ENCODE results near the gene S100P. TPM values are rescaled to one million over a fixed set of nuclear protein-coding genes. Genes with fewer than 3 reads are reported as not detected.
A peak's percentile ranks its signal among the peaks of the same experiment; 100 is the strongest.

The S100P gene
- total RNA-seq, 3 donors from 2014 or later (not counting 1 experiment from before 2014, with no cell fraction given): 2.4 to 4.3 (median 2.7) TPM

GRCh38 chr4:6696611-6697010, 2.9 kb downstream of the S100P start:
- ATAC-seq (peak; percentile 35 to 38 (median 38)), DNase-seq (no peak)
- intact Hi-C loops (cut with micrococcal nuclease): loop anchor here (1.0 kb wide), 1 partner anchor 22 kb away; a partner anchor contains a TSS
- no peaks in the 10 kb centered on the region for H3K36me3 ChIP-seq (ENCODE audit: control insufficient read depth, insufficient read depth, low read length)
- H3K4me3 ChIP-seq (ENCODE audit: low read length): no peak overlapping the region
- Mint-ChIP-seq H3K4me3 (peak overlapping the region; percentile 79), H3K9me3 (no peaks in the 10 kb centered on the region), H3K4me1 (peaks cover 56 to 66% of the 10 kb centered on the region in 2 donors), H3K27me3 (ENCODE audit: low read depth in 2 of 2) (no peaks in the 10 kb centered on the region), H3K36me3 (no peaks in the 10 kb centered on the region), H3K27ac (peak overlapping the region; percentile 97 to 98)
- no peak for TF ChIP-seq CTCF (IDR thresholded peaks at IDR 0.05)
- no peaks in the 10 kb centered on the region for H3K9me3 ChIP-seq (ENCODE audit: control insufficient read depth, insufficient read depth, low read length)
- H3K4me1 ChIP-seq (ENCODE audit: control insufficient read depth, insufficient read depth, low read length): peaks cover 61% of the 10 kb centered on the region
- WGBS (ENCODE audit: insufficient coverage): 57% methylated on average over 8 of the region's 8 CpGs
- H3K27me3 ChIP-seq (ENCODE audit: control insufficient read depth, insufficient read depth, low read length): no peaks in the 10 kb centered on the region
- H3K27ac ChIP-seq (ENCODE audit: low read length): peak overlapping the region; percentile 81

- Histone ChIP-seq H3K4me1 (ENCODE audit: control insufficient read depth, insufficient read depth, low read length) (peaks cover 55% of the 10 kb centered on the region), H3K4me3 (ENCODE audit: low read length) (no peak overlapping the region), H3K27me3 (ENCODE audit: control insufficient read depth, insufficient read depth, low read length) (no peaks in the 10 kb centered on the region), H3K27ac (ENCODE audit: low read length) (peak overlapping the region; percentile 81), H3K9me3 (ENCODE audit: control insufficient read depth, insufficient read depth, low read length) (no peaks in the 10 kb centered on the region), H3K36me3 (ENCODE audit: control insufficient read depth, insufficient read depth, low read length) (no peaks in the 10 kb centered on the region)
- no peak for TF ChIP-seq CTCF (IDR thresholded peaks at IDR 0.05)
- Mint-ChIP-seq H3K36me3 (no peaks in the 10 kb centered on the region), H3K27me3 (ENCODE audit: low read depth in 2 of 2) (no peaks in the 10 kb centered on the region), H3K27ac (peak overlapping the region; percentile 97 to 98), H3K4me1 (peaks cover 56 to 65% of the 10 kb centered on the region in 2 donors), H3K4me3 (peak overlapping the region; percentile 21), H3K9me3 (no peaks in the 10 kb centered on the region)
- WGBS (ENCODE audit: insufficient coverage): 95% methylated on average over 5 of the region's 6 CpGs
- ATAC-seq (no peak), DNase-seq (no peak)
- intact Hi-C loops (cut with micrococcal nuclease): no loop called here
These were observed 3.5 kb downstream of the S100P start for GRCh38 chr4:6697131-6697530.

GRCh38 chr4:6699388-6699787, 5.7 kb downstream of the S100P start:
- no peak overlapping the region for H3K4me3 Mint-ChIP-seq
- DNase-seq (peak in 1 of 2 donors; percentile 30), ATAC-seq (no peak)
- H3K4me1 Mint-ChIP-seq: peaks cover 47 to 52% of the 10 kb centered on the region in 2 donors
- Histone ChIP-seq H3K36me3 (ENCODE audit: control insufficient read depth, insufficient read depth, low read length) (peaks cover 4% of the 10 kb centered on the region), H3K27me3 (ENCODE audit: control insufficient read depth, insufficient read depth, low read length) (no peaks in the 10 kb centered on the region), H3K27ac (ENCODE audit: low read length) (no peak overlapping the region), H3K4me3 (ENCODE audit: low read length) (no peak overlapping the region), H3K9me3 (ENCODE audit: control insufficient read depth, insufficient read depth, low read length) (no peaks in the 10 kb centered on the region), H3K4me1 (ENCODE audit: control insufficient read depth, insufficient read depth, low read length) (peaks cover 33% of the 10 kb centered on the region)
- no peak for TF ChIP-seq CTCF (IDR thresholded peaks at IDR 0.05)
- no peaks in the 10 kb centered on the region for H3K36me3 Mint-ChIP-seq
- intact Hi-C loops (cut with micrococcal nuclease): no loop called here
- 87% methylated on average over 5 of the region's 5 CpGs for WGBS (ENCODE audit: insufficient coverage)
- no peaks in the 10 kb centered on the region for H3K9me3 Mint-ChIP-seq
- peak overlapping the region; percentile 43 to 54 for H3K27ac Mint-ChIP-seq
- no peaks in the 10 kb centered on the region for H3K27me3 Mint-ChIP-seq (ENCODE audit: low read depth in 2 of 2)

GRCh38 chr4:6699903-6700302, 6.2 kb downstream of the S100P start:
- intact Hi-C loops (cut with micrococcal nuclease): no loop called here
- peaks cover 3% of the 10 kb centered on the region for H3K36me3 Mint-ChIP-seq
- H3K4me1 ChIP-seq (ENCODE audit: control insufficient read depth, insufficient read depth, low read length): peaks cover 28% of the 10 kb centered on the region
- TF ChIP-seq CTCF (IDR thresholded peaks at IDR 0.05): no peak
- H3K9me3 ChIP-seq (ENCODE audit: control insufficient read depth, insufficient read depth, low read length): no peaks in the 10 kb centered on the region
- peaks cover 47 to 52% of the 10 kb centered on the region in 2 donors for H3K4me1 Mint-ChIP-seq
- WGBS (ENCODE audit: insufficient coverage): 91% methylated on average over 1 of the region's 1 CpG
- H3K36me3 ChIP-seq (ENCODE audit: control insufficient read depth, insufficient read depth, low read length): peaks cover 4% of the 10 kb centered on the region
- no peak for DNase-seq
- ATAC-seq: no peak
- H3K27ac ChIP-seq (ENCODE audit: low read length): no peak overlapping the region
- H3K27me3 ChIP-seq (ENCODE audit: control insufficient read depth, insufficient read depth, low read length): no peaks in the 10 kb centered on the region
- H3K4me3 Mint-ChIP-seq: no peak overlapping the region
- no peaks in the 10 kb centered on the region for H3K9me3 Mint-ChIP-seq
- no peak overlapping the region for H3K4me3 ChIP-seq (ENCODE audit: low read length)
- peak overlapping the region; percentile 43 to 54 for H3K27ac Mint-ChIP-seq
- no peaks in the 10 kb centered on the region for H3K27me3 Mint-ChIP-seq (ENCODE audit: low read depth in 2 of 2)
